H1 (cell line): ENCODE data around the gene ZFAND3. TPM values are rescaled to one million over a fixed set of nuclear protein-coding genes. Genes with fewer than 3 reads are reported as not detected.

Source experiments
- CTCF ChIA-PET: fragments of 300-600 bp; sonication (Branson Sonifier 250); formaldehyde crosslinking; loops from one replicate; lab custom pipeline; 2021; ENCODE audit not compliant: partially characterized antibody; lab: Charles Lee
- POLR2A ChIA-PET: fragments of 300-600 bp; sonication (Branson Sonifier 250); formaldehyde crosslinking; loops from one replicate; lab custom pipeline; 2021; ENCODE audit warnings: inconsistent platforms; ENCODE audit not compliant: partially characterized antibody; lab: Charles Lee
- DNase-seq, 2 experiments: peaks; one replicate each; pipeline versions ENCODE4 v3.0.0 to v3.0.0-alpha.2; 2010 to 2022; ENCODE audit warnings: low spot score in 2 of 2, low read depth in 1 of 2, mixed read lengths in 1 of 2
- FAIRE-seq: peaks from 2 replicates; lab custom pipeline; 2011; peaks lifted over from hg19 to GRCh38; lab: Jason Lieb, UNC
- H2AFZ ChIP-seq: 2 replicates; pipeline ENCODE4 v1.8.1; 2012; ENCODE audit warnings: low read length, inconsistent platforms
- H2AK5ac ChIP-seq: 2 replicates; pipeline ENCODE4 v1.6.1; 2013; ENCODE audit warnings: low read depth, low read length
- H2BK120ac ChIP-seq: replicated peaks from 2 replicates; pipeline ENCODE3; 2013; ENCODE audit warnings: low read depth, low read length, inconsistent platforms
- H2BK12ac ChIP-seq: 2 replicates; pipeline ENCODE4 v1.6.1; 2013; ENCODE audit warnings: low read depth, low read length
- H2BK15ac ChIP-seq: 2 replicates; pipeline ENCODE4 v1.6.1; 2013; ENCODE audit warnings: low read length
- H2BK20ac ChIP-seq: 2 replicates; pipeline ENCODE4 v1.6.1; 2013; ENCODE audit warnings: low read length
- H2BK5ac ChIP-seq: 2 replicates; pipeline ENCODE4 v1.6.1; 2013; ENCODE audit warnings: low read depth, low read length
- H3K14ac ChIP-seq: 2 replicates; pipeline ENCODE4 v1.6.1; 2013; ENCODE audit warnings: inconsistent platforms; ENCODE audit not compliant: insufficient read length
- H3K18ac ChIP-seq: 2 replicates; pipeline ENCODE4 v1.6.1; 2013; ENCODE audit warnings: low read length; ENCODE audit errors: extremely low read depth
- H3K23ac ChIP-seq: 2 replicates; pipeline ENCODE4 v1.6.1; 2013; ENCODE audit warnings: inconsistent platforms; ENCODE audit not compliant: insufficient read length
- H3K23me2 ChIP-seq: 2 replicates; pipeline ENCODE4 v1.6.1; 2013; ENCODE audit warnings: low read depth, low read length
- H3K27ac ChIP-seq: 2 replicates; pipeline ENCODE4 v1.6.1; 2011; ENCODE audit warnings: low read depth, low read length, inconsistent platforms
- H3K27me3 ChIP-seq, 4 experiments: replicated peaks in 1 of 4; 1 replicate in 1 of 4; 2 replicates in 3 of 4; pipeline versions ENCODE4 v1.6.1 to v1.8.1; 2011 to 2013; ENCODE audit warnings: low read length in 3 of 4, mild to moderate bottlenecking in 3 of 4, inconsistent platforms in 2 of 4, mixed read lengths in 2 of 4, moderate library complexity in 1 of 4; ENCODE audit not compliant: control insufficient read depth in 3 of 4, insufficient read depth in 3 of 4; ENCODE audit errors: extremely low read depth in 1 of 4
- H3K36me3 ChIP-seq, 4 experiments: 2 replicates each; pipeline versions ENCODE4 v1.6.1 to v1.8.1; 2011 to 2013; ENCODE audit warnings: mild to moderate bottlenecking in 4 of 4, low read length in 3 of 4, moderate library complexity in 2 of 4, control low read depth in 1 of 4, inconsistent platforms in 1 of 4; ENCODE audit not compliant: insufficient read depth in 4 of 4, control insufficient read depth in 2 of 4
- H3K4ac ChIP-seq: replicated peaks from 2 replicates; pipeline ENCODE3; 2013; ENCODE audit warnings: low read length, low read depth, mixed read lengths, inconsistent platforms; ENCODE audit not compliant: insufficient read length
- H3K4me1 ChIP-seq, 4 experiments: replicated peaks in 1 of 4; 1 replicate in 1 of 4; 2 replicates in 3 of 4; pipeline versions ENCODE4 v1.6.1 to v1.8.1; 2011 to 2013; ENCODE audit warnings: low read length in 3 of 4, inconsistent platforms in 2 of 4, mixed read lengths in 1 of 4; ENCODE audit not compliant: insufficient read depth in 4 of 4, control insufficient read depth in 3 of 4
- H3K4me2 ChIP-seq, 2 experiments: 2 replicates each; pipeline versions ENCODE4 v1.6.1 to v1.8.1; 2011 to 2013; ENCODE audit warnings: low read depth in 2 of 2, low read length in 2 of 2, control low read depth in 1 of 2, inconsistent platforms in 1 of 2, mild to moderate bottlenecking in 1 of 2; ENCODE audit not compliant: insufficient read depth in 1 of 2
- H3K4me3 ChIP-seq, 4 experiments: fragments of 200-600, 300-600 bp in 1 of 4; sonication (generic), shearing (Covaris generic), sonication (Bioruptor Twin) in 1 of 4; 2 replicates each; pipeline versions ENCODE4 v1.5.1 to v1.8.1; 2011 to 2016; ENCODE audit warnings: low read length in 4 of 4, low read depth in 3 of 4, control low read depth in 2 of 4, inconsistent platforms in 2 of 4, mild to moderate bottlenecking in 2 of 4, mixed read lengths in 1 of 4, moderate library complexity in 1 of 4; ENCODE audit not compliant: insufficient read depth in 2 of 4; ENCODE audit errors: extremely low read depth in 1 of 4
- H3K56ac ChIP-seq: replicated peaks from 2 replicates; pipeline ENCODE3; 2013; ENCODE audit warnings: low read depth, mild to moderate bottlenecking, mixed read lengths, low read length, inconsistent platforms; ENCODE audit not compliant: insufficient read length
- H3K79me1 ChIP-seq: 2 replicates; pipeline ENCODE4 v1.6.1; 2013; ENCODE audit warnings: low read depth, low read length, control low read depth
- H3K79me2 ChIP-seq, 2 experiments: 2 replicates each; pipeline versions ENCODE4 v1.6.1 to v1.8.1; 2012 to 2013; ENCODE audit warnings: low read length in 2 of 2, mild to moderate bottlenecking in 2 of 2, inconsistent platforms in 1 of 2; ENCODE audit not compliant: insufficient read depth in 2 of 2, control insufficient read depth in 1 of 2
- H3K9ac ChIP-seq, 4 experiments: replicated peaks in 1 of 4; 1 replicate in 1 of 4; 2 replicates in 3 of 4; pipeline versions ENCODE4 v1.6.1 to v1.8.1; 2011 to 2013; ENCODE audit warnings: low read depth in 3 of 4, low read length in 3 of 4, control low read depth in 2 of 4, mild to moderate bottlenecking in 2 of 4, moderate library complexity in 2 of 4, inconsistent platforms in 1 of 4; ENCODE audit errors: extremely low read depth in 1 of 4
- H3K9me3 ChIP-seq, 2 experiments: 2 replicates each; pipeline versions ENCODE4 v1.6.1 to v1.8.1; 2012 to 2013; ENCODE audit warnings: mild to moderate bottlenecking in 2 of 2, moderate library complexity in 2 of 2, control low read depth in 1 of 2, inconsistent platforms in 1 of 2, low read depth in 1 of 2, low read length in 1 of 2, mixed read lengths in 1 of 2; ENCODE audit not compliant: insufficient read depth in 2 of 2
- H4K20me1 ChIP-seq, 2 experiments: replicated peaks in 1 of 2; 2 replicates each; pipeline versions ENCODE3 to v1.8.1; 2011 to 2013; ENCODE audit warnings: inconsistent platforms in 2 of 2, low read length in 2 of 2, mild to moderate bottlenecking in 1 of 2; ENCODE audit not compliant: insufficient read depth in 2 of 2, control insufficient read depth in 1 of 2
- H4K5ac ChIP-seq: 2 replicates; pipeline ENCODE4 v1.6.1; 2013; ENCODE audit warnings: low read length, low read depth, mixed read lengths, inconsistent platforms; ENCODE audit not compliant: insufficient read length
- H4K8ac ChIP-seq: 2 replicates; pipeline ENCODE4 v1.8.0; 2013; ENCODE audit warnings: mild to moderate bottlenecking, moderate library complexity, low read length, inconsistent platforms; ENCODE audit not compliant: insufficient read depth; ENCODE audit errors: extremely low read depth
- H4K91ac ChIP-seq: replicated peaks from 2 replicates; pipeline ENCODE3; 2013; ENCODE audit warnings: low read length, mixed read lengths, inconsistent platforms; ENCODE audit not compliant: insufficient read length
- JUND ChIP-seq: IDR thresholded peaks from 2 replicates; pipeline ENCODE4 v1.6.1; 2011; ENCODE audit warnings: mild to moderate bottlenecking, improper control_type of control experiment, low read length
- KDM1A ChIP-seq: fragments of 200-600, 300-600 bp; sonication (generic); IDR thresholded peaks from 2 replicates; pipeline ENCODE4 v1.7.1; 2016; ENCODE audit warnings: mild to moderate bottlenecking, low read length, borderline replicate concordance
- KDM5A ChIP-seq: fragments of 200-600 bp; IDR thresholded peaks from 2 replicates; pipeline ENCODE4 v1.7.1; 2012; ENCODE audit warnings: mild to moderate bottlenecking, low read length, inconsistent platforms, mixed read lengths
- WGBS, 2 experiments: shearing (Covaris generic) in 1 of 2; methylation state at CpG; one replicate each; pipeline versions ENCODE4 v1.1.6 to v1.1.7; 2013 to 2015; ENCODE audit warnings: low lambda C conversion rate in 2 of 2, mixed read lengths in 2 of 2, inconsistent platforms in 1 of 2, low coverage in 1 of 2, missing lambda C conversion rate in 1 of 2; ENCODE audit not compliant: insufficient replicate concordance in 2 of 2, insufficient coverage in 1 of 2, insufficient read length in 1 of 2; ENCODE audit errors: extremely low coverage in 1 of 2, missing lambda C conversion rate in 1 of 2; 5-methylcytosine and 5-hydroxymethylcytosine counted together
- polyA plus RNA-seq, 7 experiments: library from polyadenylated mRNA; depleted of rRNA in 3 of 7; stranded (reverse) in 5 of 7; unstranded in 2 of 7; fragments of >200 nt in 5 of 7; fragments of 200-250 nt in 2 of 7; gene quantifications; 1 replicate in 5 of 7; 2 replicates in 1 of 7; 4 replicates in 1 of 7; pipeline versions ENCODE4 v1.2.1 to v1.2.3, GENCODE V29; 2011 to 2013; ENCODE audit warnings: missing spikeins in 2 of 7, mixed read lengths in 2 of 7
- total RNA-seq: library from RNA; stranded (reverse); fragmentation: NEBNext Ultra II Directional; extraction: Animal tissue kit (Norgen Biotek cat#: 25700); gene quantifications from 2 replicates; pipeline ENCODE4 v1.2.1, GENCODE V29; 2021
- TF ChIP-seq, protein P1 (sequence below): IDR thresholded peaks from 2 replicates; pipeline ENCODE4 v1.6.1; 2011; ENCODE audit warnings: low read length, improper control_type of control experiment

ZFAND3 gene
- total and polyA plus RNA-seq, 2 of the 8 experiments (the other 6 are each of a cell fraction or from before 2014, with no cell fraction given) = 13.0 to 51.3 TPM

GRCh38 chr6:37800703-37801604 is 18.6 kb upstream of the ZFAND3 start:
- no peak for DNase-seq
- Histone ChIP-seq H3K14ac (no peak overlapping the region), H2BK12ac (no peak overlapping the region), H3K9ac (no peak overlapping the region), H2AK5ac (no peak overlapping the region), H3K27me3 (peaks cover 0 to 2% (median 0%) of the 10 kb centered on the region in 4 experiments; a peak in 1 of 7 replicates), H2AFZ (no peak overlapping the region), H2BK120ac (no peak overlapping the region), H4K8ac (no peak overlapping the region), H3K79me2 (no peaks in the 10 kb centered on the region), H3K36me3 (no peaks in the 10 kb centered on the region), H3K23me2 (no peaks in the 10 kb centered on the region; the same call in 1 of the 2 replicates), H3K4me1 (peaks cover 0 to 3% (median 0%) of the 10 kb centered on the region in 4 experiments; a peak in 1 of 7 replicates), H2BK15ac (no peak overlapping the region), H2BK20ac (no peak overlapping the region), H3K4me3 (no peak overlapping the region), H3K18ac (no peak overlapping the region), H3K4ac (no peak overlapping the region), H3K56ac (no peak overlapping the region), H4K5ac (no peak overlapping the region), H4K91ac (no peak overlapping the region), H3K4me2 (no peak overlapping the region), H3K79me1 (no peaks in the 10 kb centered on the region), H4K20me1 (no peaks in the 10 kb centered on the region), H3K9me3 (no peaks in the 10 kb centered on the region), H2BK5ac (no peak overlapping the region), H3K27ac (no peak overlapping the region), H3K23ac (no peak overlapping the region)
- WGBS, 2 experiments = 89% methylated on average over 9 of the region's 10 CpGs; no CpG with 5 or more reads in 1 of the 2 experiments
- FAIRE-seq = no peak
- ChIA-PET CTCF (interaction anchor here (0.6 to 3.3 kb wide), 6 partner anchors 8 to 673 kb away, joined by 3 to 15 read pairs (median 3); no protein-coding TSS in a partner anchor), POLR2A (interaction anchor here (0.6 to 4.5 kb wide), 2 partner anchors 18 to 207 kb away, joined by 3 to 20 read pairs; partner anchors contain the start of gene ZFAND3)
- TF ChIP-seq JUND (no peak), KDM1A (peak; percentile 58; the same call in 1 of the 2 replicates), KDM5A (no peak)
- TF ChIP-seq, protein P1, sequence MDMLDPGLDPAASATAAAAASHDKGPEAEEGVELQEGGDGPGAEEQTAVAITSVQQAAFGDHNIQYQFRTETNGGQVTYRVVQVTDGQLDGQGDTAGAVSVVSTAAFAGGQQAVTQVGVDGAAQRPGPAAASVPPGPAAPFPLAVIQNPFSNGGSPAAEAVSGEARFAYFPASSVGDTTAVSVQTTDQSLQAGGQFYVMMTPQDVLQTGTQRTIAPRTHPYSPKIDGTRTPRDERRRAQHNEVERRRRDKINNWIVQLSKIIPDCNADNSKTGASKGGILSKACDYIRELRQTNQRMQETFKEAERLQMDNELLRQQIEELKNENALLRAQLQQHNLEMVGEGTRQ = no peak
